ENCODE data around the gene ARMC9.
"Not testable (repeated sequence)": the region's sequence is repeated elsewhere in the genome, so short reads cannot be mapped to it uniquely, and the experiment has no call there.

Gene ARMC9

DNA sequence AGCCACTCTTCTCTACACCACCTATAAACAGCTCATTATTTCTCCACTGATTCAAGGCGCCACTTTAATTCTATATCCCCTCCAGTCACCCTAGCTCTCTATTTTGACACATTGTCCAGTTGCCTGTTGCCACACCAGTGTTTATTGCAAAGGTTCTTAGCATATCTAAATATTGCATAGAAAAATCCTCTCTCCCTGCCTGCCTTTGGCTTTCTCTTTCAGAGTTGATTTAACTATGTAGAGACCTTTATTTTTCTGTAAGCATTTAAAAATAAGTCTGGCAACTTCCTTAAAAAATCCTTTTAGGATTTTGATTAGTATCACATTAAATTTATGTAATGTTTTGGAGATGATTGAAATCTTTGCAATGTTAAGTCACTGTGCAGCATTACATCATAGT is 149.2 kb downstream of the ARMC9 start:
- CTCF ChIA-PET: no interaction called here
- POLR2A ChIA-PET (ENCODE audit: low non-redundant PET): no interaction called here

DNA sequence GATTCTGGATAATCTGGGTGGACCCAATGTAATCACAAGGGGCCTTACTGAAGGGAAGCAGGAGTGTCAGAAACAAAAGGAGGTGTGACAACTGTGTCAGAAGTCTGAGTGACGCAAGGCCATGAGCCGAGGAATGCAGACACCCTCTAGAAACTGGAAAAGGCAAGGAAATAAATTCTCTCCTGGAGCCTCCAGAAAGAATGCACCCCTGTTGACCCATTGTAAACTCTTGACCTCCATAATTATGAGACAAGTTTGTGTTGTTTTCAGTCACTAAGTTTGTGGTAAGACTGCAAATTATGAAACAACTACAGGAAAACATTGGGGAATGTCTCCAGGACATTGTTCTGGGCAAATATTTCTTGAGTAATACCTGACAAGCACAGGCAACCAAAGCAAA is 149.7 kb downstream of the ARMC9 start:
- TF ChIP-seq, protein P1, sequence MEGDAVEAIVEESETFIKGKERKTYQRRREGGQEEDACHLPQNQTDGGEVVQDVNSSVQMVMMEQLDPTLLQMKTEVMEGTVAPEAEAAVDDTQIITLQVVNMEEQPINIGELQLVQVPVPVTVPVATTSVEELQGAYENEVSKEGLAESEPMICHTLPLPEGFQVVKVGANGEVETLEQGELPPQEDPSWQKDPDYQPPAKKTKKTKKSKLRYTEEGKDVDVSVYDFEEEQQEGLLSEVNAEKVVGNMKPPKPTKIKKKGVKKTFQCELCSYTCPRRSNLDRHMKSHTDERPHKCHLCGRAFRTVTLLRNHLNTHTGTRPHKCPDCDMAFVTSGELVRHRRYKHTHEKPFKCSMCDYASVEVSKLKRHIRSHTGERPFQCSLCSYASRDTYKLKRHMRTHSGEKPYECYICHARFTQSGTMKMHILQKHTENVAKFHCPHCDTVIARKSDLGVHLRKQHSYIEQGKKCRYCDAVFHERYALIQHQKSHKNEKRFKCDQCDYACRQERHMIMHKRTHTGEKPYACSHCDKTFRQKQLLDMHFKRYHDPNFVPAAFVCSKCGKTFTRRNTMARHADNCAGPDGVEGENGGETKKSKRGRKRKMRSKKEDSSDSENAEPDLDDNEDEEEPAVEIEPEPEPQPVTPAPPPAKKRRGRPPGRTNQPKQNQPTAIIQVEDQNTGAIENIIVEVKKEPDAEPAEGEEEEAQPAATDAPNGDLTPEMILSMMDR (conservative IDR thresholded peaks at IDR 0.05; ENCODE audit: low read depth): no peak
- H3K27ac ChIP-seq: no peak overlapping the region
- ChIA-PET POLR2A (ENCODE audit: low non-redundant PET) (no interaction called here), CTCF (interaction anchor here (0.7 kb wide), 1 partner anchor 152 kb away, joined by 4 read pairs; no protein-coding TSS in a partner anchor)
- DNase-seq (ENCODE audit: low spot score): no peak

More for the DNA sequence above, 149.2 kb downstream of the ARMC9 start:
- no peak for DNase-seq (ENCODE audit: low spot score)
- no peak overlapping the region for H3K27ac ChIP-seq
- TF ChIP-seq, protein P1 (conservative IDR thresholded peaks at IDR 0.05; ENCODE audit: low read depth): no peak

- CTCF ChIA-PET: interaction anchor here (0.7 kb wide), 1 partner anchor 152 kb away, joined by 4 read pairs; no protein-coding TSS in a partner anchor
- TF ChIP-seq, protein P1 (conservative IDR thresholded peaks at IDR 0.05; ENCODE audit: low read depth): no peak
- no peak overlapping the region for H3K27ac ChIP-seq
- POLR2A ChIA-PET (ENCODE audit: low non-redundant PET): no interaction called here
- no peak for DNase-seq (ENCODE audit: low spot score)
Observed at GRCh38 chr2:231348704-231349373, 150.4 kb downstream of the ARMC9 start.

DNA sequence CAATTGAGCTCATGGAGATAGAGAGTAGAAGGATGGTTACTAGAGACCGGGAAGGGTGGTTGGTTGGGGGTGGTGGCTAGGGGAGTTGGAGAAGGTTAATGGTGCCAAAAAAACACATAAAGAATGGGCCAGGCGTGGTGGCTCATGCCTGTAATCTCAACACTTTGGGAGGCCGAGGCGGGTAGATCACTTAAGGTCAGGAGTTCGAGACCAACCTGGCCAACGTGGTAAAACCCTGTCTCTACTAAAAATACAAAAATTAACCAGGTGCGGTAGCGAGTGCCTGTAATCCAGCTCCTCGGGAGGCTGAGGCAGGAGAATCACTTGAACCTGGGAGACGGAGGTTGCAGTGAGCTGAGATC is 150.9 kb downstream of the ARMC9 start:
- DNase-seq (ENCODE audit: low spot score); POLR2A ChIA-PET (ENCODE audit: low non-redundant PET): not testable (repeated sequence)
- CTCF ChIA-PET: interaction anchor here (0.7 kb wide), 1 partner anchor 57 kb away, joined by 4 read pairs; no protein-coding TSS in a partner anchor

DNA sequence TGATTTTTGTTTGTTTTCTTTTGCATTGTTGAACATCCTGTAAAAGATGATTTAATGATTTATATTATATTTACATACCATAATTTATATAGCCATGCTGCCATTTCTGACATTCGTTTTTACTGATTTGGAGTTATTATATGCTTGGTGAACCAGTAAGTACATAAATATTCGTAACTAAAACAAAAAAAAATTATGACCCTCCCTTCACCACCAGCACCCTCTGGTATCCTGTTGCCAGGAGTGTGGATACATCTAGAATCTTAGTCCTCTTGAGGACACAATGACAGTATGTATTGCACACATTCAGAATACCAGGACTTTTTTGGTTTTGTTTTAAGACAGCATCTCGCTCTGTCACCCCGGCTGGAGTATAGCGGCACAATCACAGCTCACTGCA is 153.2 kb downstream of the ARMC9 start:
- no peak for DNase-seq (ENCODE audit: low spot score)
- no peak overlapping the region for H3K27ac ChIP-seq
- CTCF ChIA-PET: no interaction called here
- TF ChIP-seq, protein P1 (conservative IDR thresholded peaks at IDR 0.05; ENCODE audit: low read depth): no peak
- POLR2A ChIA-PET (ENCODE audit: low non-redundant PET): no interaction called here

More for the DNA sequence above, 150.9 kb downstream of the ARMC9 start:
- not testable (repeated sequence) for H3K27ac ChIP-seq

DNA sequence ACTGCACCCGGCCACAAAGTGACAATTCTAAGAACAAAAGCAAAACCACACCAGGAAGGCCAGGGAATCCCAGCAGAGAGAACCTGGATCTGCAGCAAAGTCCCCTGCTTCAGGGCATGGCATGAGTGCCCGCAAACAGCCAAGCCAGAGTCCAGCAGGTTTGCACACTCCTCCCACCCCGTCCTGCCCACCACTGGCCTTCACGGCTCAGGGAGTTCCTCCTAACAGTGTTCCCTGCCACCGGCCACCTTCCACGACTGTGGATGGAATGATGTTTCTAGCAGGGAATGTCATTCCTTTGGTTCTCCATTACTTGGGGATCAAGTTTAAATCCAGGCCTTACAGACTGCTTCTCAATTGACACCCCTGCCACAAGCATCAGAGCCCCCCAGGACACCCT is 155.0 kb downstream of the ARMC9 start:
- no peak overlapping the region for H3K27ac ChIP-seq
- ChIA-PET POLR2A (ENCODE audit: low non-redundant PET) (no interaction called here), CTCF (no interaction called here)
- no peak for DNase-seq (ENCODE audit: low spot score)
- TF ChIP-seq, protein P1 (conservative IDR thresholded peaks at IDR 0.05; ENCODE audit: low read depth): no peak

All from RWPE1 (cell line).